GM21526 (cell line): Measurements from ENCODE around the gene TMEM170B.
A peak's percentile ranks its signal among the peaks of the same experiment; 100 is the strongest.

Experiments
- ATAC-seq: cut with Tn5 transposase; IDR thresholded peaks from one replicate; pipeline ENCODE4 v1.9.1; 2021; ENCODE audit warnings: moderate library complexity; ENCODE audit not compliant: unreplicated experiment, low FRiP score

The TMEM170B gene

GRCh38 chr6:11537229-11538051 is at the start of gene TMEM170B:
TMEM170B (plus strand) TSS chr6:11537749; CDS start chr6:11538278, 529 bp downstream.
- peak; percentile 97 for ATAC-seq

GRCh38 chr6:11490996-11491395 is 46.6 kb upstream of the TMEM170B start:
- ATAC-seq: no peak

GRCh38 chr6:11491596-11492463 is 45.7 kb upstream of the TMEM170B start:
- ATAC-seq: no peak

- ATAC-seq: no peak
Measured at GRCh38 chr6:11492464-11493290, 44.9 kb upstream of the TMEM170B start.

- ATAC-seq: no peak
Measured at GRCh38 chr6:11493974-11494373, 43.6 kb upstream of the TMEM170B start.

GRCh38 chr6:11494786-11495564 is 42.6 kb upstream of the TMEM170B start:
- ATAC-seq: no peak

GRCh38 chr6:11495565-11496145 is 41.9 kb upstream of the TMEM170B start:
- no peak for ATAC-seq

GRCh38 chr6:11496152-11497060 is 41.1 kb upstream of the TMEM170B start:
- ATAC-seq: peak; percentile 55

GRCh38 chr6:11497107-11497506 is 40.4 kb upstream of the TMEM170B start:
- no peak for ATAC-seq

GRCh38 chr6:11497881-11498280 is 39.7 kb upstream of the TMEM170B start:
- ATAC-seq: no peak

- ATAC-seq: no peak
Measured at GRCh38 chr6:11500008-11500407, 37.5 kb upstream of the TMEM170B start.

GRCh38 chr6:11509471-11509870 is 28.1 kb upstream of the TMEM170B start:
- no peak for ATAC-seq

- ATAC-seq: peak; percentile 79
Measured at GRCh38 chr6:11514672-11515071, 22.9 kb upstream of the TMEM170B start.

- no peak for ATAC-seq
Measured at GRCh38 chr6:11515763-11516162, 21.8 kb upstream of the TMEM170B start.

- ATAC-seq: no peak
Measured at GRCh38 chr6:11522812-11523605, 14.5 kb upstream of the TMEM170B start.

GRCh38 chr6:11525468-11526155 is 11.9 kb upstream of the TMEM170B start:
- ATAC-seq: no peak

- ATAC-seq: no peak
Measured at GRCh38 chr6:11526156-11526505, 11.4 kb upstream of the TMEM170B start.
